Mammary epithelial cell (primary cell): ENCODE data around the gene NFASC.

ENCODE experiments used
- CTCF ChIP-seq, 2 donors: IDR thresholded peaks in 1 of 2; conservative IDR thresholded peaks in 1 of 2; 2 replicates each; pipeline ENCODE4 v1.5.1; 2011 to 2012; ENCODE audit warnings: inconsistent platforms in 2 of 2, low read length in 2 of 2, mild to moderate bottlenecking in 2 of 2, control low read depth in 1 of 2, low read depth in 1 of 2; ENCODE audit not compliant: insufficient read depth in 1 of 2; ENCODE audit errors: extremely low read depth in 1 of 2
- EZH2 ChIP-seq: IDR thresholded peaks from 2 replicates; pipeline ENCODE4 v1.6.1; 2012; ENCODE audit warnings: low read length, inconsistent platforms, borderline replicate concordance

- no peak for TF ChIP-seq CTCF (conservative IDR thresholded peaks at IDR 0.05 in 1 of 2, IDR thresholded peaks at IDR 0.05 in 1 of 2; ENCODE audit: extremely low read depth in 1 of 2, insufficient read depth in 1 of 2, low read depth in 1 of 2, low read length in 2 of 2)
- TF ChIP-seq EZH2: no peak
Observed at GRCh38 chr1:205046870-205047269, 176.2 kb downstream of the NFASC start.
